ENCODE results near the gene RGMA.
"Not testable (repeated sequence)": the region's sequence is repeated elsewhere in the genome, so short reads cannot be mapped to it uniquely, and the experiment has no call there.

Gene RGMA

DNA sequence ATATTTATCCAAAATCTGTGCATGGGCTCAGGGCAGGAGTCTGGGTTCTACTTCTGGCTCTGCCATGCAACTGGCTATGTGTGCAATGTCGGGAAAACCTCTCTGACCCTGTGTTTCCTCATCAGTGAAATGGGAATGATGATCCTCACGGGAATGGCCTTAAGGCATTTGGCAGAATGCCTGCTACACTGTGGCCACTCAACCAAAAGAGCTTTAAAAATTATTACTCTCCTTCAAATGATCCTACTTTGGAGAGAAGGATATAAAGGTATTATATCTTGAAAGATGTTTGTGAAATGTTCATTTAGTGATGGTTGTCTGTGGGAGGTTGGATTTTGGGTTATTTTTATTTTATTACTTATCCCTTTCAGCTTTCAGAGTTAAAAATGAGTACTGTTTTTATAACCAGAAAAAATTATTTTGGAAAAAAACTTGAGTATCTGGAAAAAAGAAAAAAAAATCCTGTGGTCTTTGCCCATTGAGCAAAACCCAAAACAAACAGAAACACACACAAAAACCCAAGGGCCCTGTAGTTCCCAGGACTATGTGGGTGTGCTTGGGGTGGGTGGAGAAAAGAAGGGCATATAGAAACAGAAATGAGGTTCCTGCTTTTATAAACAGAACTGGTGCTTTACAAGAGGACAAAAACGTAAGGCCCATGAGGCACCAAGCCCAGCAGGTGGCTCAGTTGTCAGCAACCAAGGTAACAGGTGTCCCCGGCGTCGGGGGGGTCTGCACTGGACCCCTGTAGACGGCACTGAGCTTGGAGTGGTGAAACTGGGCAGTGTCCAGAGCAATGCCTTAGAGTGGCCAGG is 22.0 kb downstream of the RGMA start:
- no peak for DNase-seq (ENCODE audit: low read depth)

DNA sequence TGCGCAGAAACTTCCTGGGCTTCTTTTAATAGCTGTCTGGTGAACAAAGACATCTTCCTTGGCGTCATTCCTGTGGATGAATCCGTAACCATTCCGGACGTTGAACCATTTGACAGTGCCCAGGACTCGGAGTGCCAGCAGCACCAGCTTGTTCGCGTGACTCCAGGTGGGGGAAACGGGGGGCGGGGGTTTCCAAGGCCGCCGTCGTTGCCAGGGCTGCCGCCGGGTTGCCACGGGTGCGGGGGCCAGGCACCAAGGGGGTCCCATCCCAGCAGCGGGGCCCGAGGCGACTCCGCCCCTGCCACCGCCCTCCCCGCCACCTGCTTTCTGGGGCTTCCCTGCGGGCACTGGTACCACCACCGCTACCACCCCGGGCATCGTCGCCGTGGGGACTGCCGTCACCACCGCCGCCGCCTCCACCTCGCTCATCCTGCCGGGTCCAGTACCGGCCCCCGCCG is 22.8 kb downstream of the RGMA start:
- DNase-seq (ENCODE audit: low read depth): no peak

DNA sequence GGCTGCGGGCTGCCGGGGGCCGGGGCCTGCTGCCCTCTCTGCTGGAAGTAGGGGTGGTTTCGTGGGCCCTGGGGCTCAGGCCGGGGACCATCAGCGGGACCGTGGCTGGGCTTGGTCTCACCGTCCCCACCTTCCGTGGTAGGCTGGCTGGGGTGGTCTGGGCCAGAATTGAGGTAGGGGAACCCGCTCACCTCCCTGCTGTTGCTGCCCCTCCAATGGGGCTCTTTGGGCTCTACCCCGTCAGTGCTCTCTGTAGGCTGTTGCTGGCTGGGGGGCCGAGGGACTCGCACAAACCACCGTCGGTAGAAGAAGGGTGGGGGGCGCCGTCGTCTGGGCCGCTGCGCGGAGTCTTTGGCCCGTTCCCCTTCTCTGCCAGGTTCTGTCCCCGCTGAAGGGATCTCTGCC is 23.4 kb downstream of the RGMA start:
- DNase-seq (ENCODE audit: low read depth): no peak

DNA sequence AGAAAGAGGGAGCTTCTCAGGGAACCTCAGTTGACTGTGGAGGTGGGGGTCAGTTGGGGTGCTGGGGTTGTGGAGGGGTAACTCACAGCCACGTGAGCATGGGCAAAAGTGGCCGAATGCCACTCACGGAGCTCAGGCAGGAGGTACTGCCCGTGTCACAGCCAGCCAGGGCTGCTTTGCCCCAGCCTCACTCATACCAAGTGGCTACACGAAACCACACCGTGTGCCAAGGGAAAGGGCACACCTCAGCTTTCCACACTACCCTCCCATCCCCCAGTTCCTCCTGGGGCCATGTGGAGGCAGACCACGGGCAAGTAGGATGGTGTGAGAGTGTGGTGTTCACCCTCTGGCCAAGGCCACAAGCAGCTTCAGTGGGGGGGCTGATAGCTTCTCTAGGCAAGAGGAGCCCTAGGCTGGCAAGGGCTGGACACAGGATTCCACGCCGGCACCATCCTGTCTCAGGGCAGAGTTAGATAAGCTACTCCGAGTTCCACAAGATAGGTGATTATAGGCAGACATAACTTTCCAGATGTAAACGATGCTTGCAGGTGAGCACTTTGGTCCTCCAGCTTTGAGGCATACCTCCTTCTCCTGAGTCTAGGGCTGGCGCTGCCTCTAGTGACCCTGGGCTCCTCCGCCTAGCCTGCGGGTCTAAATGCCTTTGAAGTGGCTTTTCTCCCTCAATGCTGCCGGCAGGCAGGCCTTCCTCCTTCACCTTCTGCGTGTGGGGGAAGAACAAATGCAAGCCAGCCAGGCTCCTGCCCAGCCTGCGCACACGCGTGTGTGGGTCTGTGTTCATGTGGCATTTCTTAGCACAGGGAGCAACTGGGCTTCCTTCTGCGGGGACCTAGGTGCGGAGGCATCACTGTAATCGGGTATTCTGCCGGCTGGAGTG is 25.0 kb downstream of the RGMA start:
- DNase-seq (ENCODE audit: low read depth): no peak

DNA sequence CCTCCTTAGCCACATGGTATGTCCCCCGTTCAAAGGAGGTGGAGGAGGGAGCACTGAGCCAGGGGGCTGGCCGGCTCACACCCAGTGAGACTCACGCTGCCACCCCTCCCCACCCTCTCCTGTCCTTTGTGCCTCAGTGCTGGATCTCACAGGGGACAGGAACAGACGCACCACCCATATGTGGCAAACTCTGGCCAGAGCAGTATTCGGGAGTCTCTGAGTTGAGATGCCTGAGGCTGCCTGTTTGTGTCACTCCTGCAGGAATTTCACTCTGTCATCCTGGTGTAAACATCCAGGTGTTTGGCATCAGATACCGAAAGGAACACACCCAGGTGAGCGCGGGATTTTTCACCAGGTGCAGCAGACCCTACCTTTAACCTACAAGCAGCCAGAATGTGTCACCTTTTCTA is 25.7 kb downstream of the RGMA start:
- no peak for DNase-seq (ENCODE audit: low read depth)

DNA sequence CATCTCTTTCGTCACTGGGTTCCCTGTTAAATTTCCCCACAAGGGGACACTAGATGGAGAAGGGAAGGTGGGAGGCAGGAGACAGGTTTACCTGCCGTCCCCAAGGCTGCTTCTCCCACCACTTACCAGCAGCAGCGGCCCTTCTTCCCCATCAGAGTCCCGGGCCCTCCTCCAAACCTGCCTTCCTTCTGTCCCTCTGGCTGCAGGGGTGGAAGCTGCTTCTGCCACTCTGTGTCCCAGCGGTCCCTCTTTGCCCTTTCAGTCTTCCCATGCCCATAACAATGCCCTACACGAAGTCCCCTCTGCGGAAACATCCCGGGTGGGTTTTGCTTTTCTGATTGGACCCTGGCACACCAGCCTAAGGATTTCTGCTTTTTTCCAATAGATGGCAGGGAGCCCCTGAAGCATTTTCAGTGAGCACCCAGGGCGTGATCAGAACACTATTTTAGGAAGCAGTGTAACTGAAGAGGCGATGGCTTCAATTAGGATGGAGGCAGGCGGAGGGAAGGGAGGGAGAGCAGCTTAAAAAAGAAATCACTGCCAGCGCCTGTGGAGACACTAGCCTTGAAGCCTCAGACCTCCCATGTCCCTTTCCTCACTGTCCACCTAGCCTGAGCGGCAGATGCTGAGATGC is 26.3 kb downstream of the RGMA start:
- not testable (repeated sequence) for DNase-seq (ENCODE audit: low read depth)

DNA sequence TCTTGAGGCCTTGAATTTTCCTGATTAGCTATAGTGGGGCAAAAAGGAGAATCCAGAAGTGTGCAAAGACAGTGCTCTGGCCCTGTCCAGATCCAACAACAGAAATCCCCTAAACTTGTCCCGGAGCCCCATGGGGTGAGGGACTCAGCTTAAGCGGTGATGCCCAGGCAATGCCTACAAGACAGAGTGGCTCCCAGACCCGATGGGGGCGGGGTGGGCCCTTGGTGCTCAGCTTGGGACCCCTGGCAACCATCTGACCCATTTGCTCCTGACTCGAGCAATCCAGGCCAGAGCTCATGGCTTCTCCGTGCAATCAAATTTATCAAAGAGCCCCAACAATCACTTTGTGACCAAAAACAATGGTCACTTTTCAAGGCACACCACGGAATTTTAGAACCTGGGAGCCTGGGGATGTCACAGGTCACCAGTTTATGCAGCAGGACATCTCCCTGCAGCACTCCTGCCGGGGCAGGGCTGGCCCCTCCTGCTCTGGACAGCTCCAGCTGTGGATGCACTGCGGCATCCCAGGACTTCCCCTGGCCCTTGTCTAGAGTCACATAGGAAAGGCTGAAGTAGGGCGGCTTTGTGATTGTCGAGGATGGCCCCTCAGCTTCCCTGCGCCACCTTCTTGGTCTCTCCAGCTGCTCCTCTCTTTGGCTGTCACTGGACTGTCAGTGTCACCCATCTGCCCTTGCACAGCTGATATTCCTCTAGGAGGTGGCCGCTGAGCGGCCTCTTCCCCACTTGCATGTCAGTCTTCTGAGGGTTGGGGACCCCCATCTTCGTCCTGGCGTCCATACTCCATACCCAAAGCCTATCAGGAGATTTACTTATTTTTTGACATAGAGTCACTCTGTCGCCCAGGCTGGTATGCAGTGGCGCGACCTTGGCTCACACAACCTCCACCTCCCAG is 28.4 kb downstream of the RGMA start:
- no peak for DNase-seq (ENCODE audit: low read depth)

DNA sequence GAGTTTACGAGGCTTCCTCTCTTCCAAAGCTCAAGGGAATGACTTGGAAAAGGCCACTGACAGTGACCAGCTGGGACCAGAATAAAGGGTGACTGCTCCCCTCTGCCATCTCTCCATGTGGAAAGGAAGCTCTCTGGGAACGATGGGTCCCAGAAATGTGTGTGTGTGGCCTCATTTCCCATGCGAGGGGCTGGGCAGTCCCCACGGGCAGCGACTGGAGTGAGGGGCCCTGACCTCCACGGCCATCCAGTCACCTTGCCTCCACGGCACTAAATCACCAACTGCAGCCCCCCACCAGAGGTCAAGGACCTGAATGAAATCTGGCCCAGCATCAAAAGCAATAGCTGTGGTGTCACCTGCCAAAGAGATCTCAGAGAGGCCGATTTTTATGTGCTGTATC is 29.6 kb downstream of the RGMA start:
- no peak for DNase-seq (ENCODE audit: low read depth)

DNA sequence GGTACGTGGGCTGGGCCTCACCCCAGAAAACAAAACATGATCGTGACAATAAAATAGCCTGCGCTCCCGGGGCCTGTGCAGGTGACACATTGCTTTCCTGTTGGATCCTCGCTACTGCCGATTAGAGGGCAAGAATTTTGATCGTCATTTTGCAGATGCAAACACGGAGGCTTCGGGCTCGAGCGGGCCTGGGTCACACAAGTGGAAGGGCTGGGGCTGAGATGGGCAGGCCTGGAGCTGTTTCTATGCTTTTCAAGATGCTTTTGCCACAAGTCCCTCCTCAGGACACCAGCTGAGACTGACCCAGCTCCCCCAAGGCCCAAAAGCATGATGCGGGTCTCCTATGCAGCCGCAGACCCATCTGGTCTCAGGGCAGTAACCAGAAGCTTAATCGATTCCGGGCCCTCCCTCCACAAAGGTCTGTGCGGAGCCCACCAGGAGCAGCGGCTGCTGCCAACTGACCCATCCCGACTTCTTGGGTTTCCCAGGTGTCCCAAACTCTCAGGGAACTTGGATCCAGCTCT is 30.0 kb downstream of the RGMA start:
- DNase-seq (ENCODE audit: low read depth): no peak

DNA sequence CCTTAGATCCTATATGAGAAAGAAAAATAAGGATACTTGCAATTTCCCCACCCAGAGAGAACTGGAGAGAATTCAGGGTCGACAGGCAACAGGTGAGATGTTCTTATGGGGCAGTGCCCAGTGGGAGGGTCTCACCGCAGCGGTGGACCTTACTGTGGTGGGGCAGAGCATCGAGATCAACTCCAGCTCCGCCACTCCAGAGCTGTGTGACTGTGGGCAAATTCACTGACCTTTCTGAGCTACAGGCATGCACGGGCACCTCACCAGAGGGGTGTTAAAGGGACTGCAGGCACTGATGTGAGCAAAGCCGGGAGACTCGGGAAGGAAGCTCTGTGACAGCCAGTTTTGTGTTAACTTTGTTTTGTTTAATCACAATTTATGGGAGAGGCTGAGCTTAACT is 30.9 kb downstream of the RGMA start:
- DNase-seq (ENCODE audit: low read depth): no peak

DNA sequence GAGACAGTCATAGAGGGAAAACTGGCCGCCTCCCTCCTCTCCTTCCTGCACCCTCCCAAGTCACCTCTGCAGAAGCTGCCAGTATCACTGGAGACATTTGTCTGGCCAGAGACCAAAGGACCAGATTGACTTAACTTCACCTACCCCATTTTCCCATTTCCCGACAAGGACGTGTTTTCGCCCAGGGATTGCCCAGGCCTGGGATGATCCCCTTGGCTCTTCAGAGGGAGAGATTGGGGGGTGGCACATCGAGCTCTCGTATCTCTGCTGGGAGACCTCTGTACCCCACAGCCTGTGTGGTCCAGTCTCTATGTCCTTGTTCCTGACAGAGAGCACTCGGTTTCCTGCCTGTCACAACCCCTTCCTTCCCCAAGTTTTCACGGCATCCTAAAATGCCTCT is 31.4 kb downstream of the RGMA start:
- no peak for DNase-seq (ENCODE audit: low read depth)

DNA sequence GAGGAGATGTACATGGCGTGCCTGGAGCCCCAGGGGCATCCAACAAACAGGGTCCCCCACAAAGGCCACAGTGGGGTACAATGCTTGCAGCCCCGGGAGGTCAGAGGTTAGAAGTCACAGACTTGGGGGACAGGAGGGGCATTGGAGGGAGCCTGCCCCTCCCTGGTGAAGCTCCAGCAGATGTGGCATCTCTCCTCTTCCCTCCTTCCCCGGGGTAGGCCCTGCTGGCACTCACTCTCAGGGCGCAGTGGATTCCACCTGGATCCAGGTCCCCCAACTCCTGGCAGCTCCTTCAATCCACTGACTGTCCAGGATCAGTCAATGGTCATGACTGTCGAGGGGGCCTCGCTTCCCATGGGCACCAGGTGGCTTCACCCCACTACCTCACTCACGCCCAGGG is 32.2 kb downstream of the RGMA start:
- DNase-seq (ENCODE audit: low read depth): no peak

DNA sequence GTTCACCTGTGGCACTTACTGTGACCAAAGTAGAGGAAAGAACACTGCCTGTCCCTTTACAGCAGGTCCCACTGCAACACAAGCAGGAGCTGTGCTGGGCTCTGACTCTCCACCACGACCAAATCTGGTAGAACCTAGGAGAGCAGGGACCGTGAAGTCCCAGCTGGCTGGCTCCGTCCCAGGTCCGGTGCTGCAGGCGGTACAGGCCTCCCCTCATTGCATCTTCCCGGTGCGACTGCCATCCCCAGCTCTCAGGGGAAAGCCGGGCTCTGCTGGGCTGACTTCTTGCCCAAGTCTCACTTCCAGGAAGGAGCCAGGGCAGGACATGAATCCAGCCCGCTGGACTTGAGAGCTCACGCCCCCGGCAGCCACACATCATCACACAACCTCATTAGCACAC is 33.8 kb downstream of the RGMA start:
- DNase-seq (ENCODE audit: low read depth): no peak

DNA sequence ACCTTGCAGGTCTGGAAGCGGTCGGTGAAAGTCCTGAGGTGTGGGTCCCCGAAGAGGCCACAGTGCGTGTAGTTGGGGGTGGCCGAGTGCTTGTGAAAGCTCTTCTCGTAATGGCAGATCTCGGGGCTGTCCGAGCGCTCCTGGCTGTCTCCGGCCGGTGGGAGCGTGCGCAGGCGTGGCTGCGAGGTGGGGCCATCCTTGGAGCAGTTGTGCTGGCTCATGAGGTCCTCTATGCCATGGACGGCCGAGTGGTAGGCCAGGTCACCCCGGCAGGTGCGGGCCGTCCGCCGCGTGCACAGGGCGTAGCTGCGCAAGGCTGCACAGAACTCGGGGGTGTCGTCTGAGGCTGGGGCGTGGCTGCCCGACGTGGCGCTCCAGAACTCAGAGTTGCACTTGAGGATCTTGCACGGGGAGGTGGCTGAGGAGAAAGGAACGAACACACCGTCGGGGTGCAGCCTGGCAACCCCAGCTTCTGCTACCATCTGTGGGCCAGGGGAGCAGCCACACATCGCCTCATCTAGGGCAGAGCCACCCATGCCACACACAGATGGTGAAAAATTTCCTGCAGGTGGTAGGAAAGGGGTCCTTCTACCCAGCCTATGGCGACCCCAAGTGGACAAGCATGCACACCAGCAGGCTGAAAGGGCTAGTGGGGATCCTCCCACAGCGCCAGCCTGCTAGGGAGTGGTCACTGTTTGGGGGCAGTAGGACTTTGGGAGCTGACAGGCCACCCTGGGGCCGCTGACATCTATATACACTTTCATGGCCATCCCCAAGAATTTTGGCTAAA is 36.7 kb downstream of the RGMA start:
- no peak for DNase-seq (ENCODE audit: low read depth)

DNA sequence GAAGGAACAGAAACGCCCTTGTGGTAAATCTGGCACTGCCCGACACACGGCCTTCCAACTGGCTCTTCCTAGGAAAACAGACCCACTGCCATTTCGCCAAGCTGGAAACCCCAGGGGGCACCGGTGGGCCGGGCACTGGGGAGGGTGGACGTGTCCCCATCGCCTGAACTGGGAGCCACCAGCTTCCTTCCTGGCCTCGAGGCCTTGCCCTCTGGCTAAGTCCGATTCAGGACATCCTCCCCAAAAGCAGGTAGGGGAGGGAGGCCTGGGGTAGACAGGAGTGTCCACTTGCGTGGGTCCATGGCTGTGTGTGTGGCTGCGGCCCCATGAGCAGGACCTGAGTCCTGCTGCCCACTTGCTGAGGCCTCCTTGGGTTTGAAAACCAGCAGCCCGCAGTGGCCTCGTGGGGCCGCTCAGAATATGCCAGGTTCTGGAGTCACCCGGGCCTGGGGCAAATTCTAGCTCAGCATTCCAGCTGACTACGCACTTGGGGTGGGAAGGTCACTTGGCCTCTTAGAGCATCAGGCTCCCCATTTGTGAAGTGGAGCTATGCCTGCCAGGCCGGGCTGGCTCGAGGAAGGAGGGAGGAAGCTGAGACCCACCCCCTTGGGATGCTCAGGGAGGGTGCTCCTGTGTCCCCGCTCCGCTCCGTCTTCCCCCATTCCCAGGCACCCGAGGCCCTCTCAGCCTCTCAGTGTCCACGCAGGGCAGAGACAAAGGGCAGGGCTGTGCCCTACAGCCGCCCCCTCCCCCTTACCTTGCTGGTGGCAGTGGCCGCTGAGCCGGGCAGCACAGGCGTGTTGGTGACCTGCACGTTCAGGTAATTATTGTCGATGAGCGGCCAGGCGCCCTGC is 37.5 kb downstream of the RGMA start:
- no peak for DNase-seq (ENCODE audit: low read depth)

DNA sequence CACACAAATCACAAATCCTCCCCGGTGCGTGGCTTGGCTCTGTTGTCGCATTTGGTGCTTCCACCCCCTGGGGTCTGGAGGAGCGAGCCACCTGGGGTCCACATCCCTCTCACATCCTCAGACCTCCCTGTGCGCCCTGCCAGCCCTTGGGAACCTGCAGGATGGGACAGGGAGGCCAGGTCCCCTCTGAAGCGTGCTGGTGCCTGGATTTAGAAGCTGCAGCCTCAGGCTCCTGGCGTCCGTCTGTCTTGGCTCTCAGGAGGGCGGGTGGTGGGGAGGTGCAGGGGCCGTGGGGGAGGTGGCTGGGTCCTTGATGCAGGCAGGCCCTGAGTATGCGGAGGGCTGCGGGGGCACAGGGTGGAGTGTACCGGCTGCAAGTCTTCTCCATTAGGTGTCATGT is 38.4 kb downstream of the RGMA start:
- no peak for DNase-seq (ENCODE audit: low read depth)

DNA sequence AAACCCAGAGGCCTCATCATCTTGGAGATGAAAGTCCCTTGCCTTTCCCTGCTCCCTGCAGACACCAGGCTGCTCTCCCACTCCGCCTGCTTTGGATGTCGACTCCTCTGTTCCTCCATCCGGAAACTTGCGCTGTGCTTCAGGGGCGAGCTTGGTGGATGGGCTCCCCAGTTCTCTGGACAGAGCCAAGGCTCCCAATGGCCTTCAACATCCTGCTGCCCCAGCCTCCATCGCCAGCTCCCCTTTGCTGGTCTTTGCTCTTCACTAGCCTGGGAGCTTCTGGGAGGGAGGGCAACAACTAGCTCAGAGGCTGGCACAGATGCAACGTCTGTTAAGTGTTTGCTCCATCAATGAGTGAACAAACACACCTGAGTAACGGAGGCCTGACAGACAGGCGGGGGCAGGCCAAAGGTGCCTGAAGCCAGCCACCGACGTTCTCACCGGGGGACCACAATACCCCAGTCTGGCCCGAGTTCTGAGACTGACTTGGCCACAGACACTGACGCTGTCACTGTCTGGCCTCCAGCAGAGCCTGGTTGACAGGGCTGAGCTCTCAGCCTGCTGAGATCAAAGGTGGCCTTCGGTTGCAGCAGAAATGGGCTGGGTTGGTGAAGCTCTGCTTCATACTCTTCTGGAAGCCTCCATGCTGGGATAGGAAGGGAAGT is 39.0 kb downstream of the RGMA start:
- no peak for DNase-seq (ENCODE audit: low read depth)

DNA sequence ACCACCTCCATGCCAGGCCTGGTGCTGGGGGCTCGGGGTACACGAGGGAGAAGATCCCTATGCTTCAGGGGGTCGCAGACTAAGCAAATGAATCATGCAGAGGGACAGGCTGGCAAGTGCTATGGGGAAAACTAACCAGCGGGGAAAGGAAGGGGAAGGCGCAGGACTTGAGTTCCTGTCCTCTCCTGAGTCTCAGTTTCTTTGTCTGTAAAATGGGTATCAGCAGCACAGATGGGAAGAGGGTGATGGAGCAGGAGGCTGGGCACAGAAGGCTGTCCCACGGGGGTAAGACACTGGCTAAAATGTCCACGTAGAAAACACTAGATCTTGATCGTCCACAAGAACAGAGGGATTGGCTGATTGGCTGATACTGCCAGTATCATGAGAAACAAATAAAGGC is 39.8 kb downstream of the RGMA start:
- no peak for DNase-seq (ENCODE audit: low read depth)

DNA sequence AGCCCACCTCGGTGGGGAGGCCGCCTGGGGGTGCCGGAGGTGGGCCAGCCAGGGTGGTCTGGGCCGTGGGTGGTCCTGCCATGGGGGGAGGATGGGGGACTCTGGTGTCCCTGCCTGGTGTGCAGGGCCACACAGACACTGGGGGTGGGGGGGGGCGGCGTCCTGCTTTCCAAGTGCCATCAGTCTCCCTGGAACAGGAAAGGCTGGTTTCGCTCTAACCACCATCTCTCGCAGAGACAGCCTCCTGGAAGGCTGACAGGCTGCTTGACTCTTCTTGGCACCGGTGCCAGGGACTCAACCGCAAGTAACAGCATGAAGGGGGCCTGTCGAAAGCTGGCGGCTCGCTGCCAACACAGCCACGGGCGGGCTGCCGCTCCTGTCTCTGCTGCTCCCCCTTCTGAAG is 40.3 kb downstream of the RGMA start:
- DNase-seq (ENCODE audit: low read depth): no peak

All from ELR (cell line).